Measurements from ENCODE around the gene VPS13D. TPM values are rescaled to one million over a fixed set of nuclear protein-coding genes. Genes with fewer than 3 reads are reported as not detected.

The VPS13D gene
- total and polyA plus RNA-seq, 2 donors from 2014 or later, result 19.4 to 75.8 TPM

DNA sequence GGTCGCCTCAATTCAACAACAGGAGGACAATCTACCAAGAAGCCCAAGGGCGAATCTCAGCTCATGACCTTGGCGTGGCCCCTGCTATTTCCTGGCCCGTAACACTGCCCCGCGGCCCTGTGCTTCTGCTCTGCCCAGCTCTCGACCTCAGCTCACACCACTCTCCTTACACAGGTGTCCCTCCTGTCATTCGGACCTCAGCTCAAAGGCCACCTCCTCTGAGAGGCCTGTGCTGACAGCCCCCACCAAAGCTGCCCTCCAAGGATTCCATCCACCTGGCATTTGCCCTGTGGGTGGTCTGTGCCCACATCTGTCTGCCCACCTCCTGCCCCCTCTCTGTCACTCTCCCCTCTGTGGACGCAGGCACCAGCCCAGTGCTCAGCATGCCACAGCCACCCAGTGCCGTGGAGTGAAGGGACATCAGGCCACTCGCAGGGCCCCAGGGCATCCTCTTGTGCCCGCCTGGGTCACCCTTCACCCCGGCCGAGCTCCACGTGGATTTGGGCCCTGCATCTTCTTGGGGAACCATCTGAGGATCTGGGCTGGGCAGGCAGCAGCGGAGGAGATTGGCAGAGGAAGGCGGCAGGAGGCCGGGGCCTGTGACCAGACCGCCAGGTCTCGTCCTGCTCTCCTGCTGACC lies 317.9 kb downstream of the VPS13D start:
- Histone ChIP-seq H3K9me3 (ENCODE audit: control insufficient read depth in 2 of 3, insufficient read depth in 1 of 3, low read length in 3 of 3) (no peaks in the 10 kb centered on the region), H3K9ac (ENCODE audit: low read length in 3 of 3) (no peak overlapping the region), H3K27ac (ENCODE audit: low read depth in 2 of 2, low read length in 2 of 2) (no peak overlapping the region), H3K27me3 (ENCODE audit: control insufficient read depth, insufficient read depth, low read length) (no peaks in the 10 kb centered on the region), H3K4me3 (ENCODE audit: low read length in 3 of 3) (no peak overlapping the region), H3K4me1 (ENCODE audit: control insufficient read depth in 2 of 3, insufficient read depth in 2 of 3, low read depth in 1 of 3, low read length in 3 of 3) (peaks cover 2 to 8% (median 6%) of the 10 kb centered on the region in 3 donors), H3K36me3 (ENCODE audit: control insufficient read depth in 2 of 3, insufficient read depth in 3 of 3, low read length in 3 of 3) (no peaks in the 10 kb centered on the region)
- no peak for FAIRE-seq
- DNase-seq, result peak in 1 of 5 donors; percentile 45
- TF ChIP-seq, protein P1, sequence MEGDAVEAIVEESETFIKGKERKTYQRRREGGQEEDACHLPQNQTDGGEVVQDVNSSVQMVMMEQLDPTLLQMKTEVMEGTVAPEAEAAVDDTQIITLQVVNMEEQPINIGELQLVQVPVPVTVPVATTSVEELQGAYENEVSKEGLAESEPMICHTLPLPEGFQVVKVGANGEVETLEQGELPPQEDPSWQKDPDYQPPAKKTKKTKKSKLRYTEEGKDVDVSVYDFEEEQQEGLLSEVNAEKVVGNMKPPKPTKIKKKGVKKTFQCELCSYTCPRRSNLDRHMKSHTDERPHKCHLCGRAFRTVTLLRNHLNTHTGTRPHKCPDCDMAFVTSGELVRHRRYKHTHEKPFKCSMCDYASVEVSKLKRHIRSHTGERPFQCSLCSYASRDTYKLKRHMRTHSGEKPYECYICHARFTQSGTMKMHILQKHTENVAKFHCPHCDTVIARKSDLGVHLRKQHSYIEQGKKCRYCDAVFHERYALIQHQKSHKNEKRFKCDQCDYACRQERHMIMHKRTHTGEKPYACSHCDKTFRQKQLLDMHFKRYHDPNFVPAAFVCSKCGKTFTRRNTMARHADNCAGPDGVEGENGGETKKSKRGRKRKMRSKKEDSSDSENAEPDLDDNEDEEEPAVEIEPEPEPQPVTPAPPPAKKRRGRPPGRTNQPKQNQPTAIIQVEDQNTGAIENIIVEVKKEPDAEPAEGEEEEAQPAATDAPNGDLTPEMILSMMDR (IDR thresholded peaks at IDR 0.05; ENCODE audit: borderline replicate concordance, extremely low read depth, insufficient read depth), result no peak
- intact Hi-C loops (cut with DNase I), result no loop called here

DNA sequence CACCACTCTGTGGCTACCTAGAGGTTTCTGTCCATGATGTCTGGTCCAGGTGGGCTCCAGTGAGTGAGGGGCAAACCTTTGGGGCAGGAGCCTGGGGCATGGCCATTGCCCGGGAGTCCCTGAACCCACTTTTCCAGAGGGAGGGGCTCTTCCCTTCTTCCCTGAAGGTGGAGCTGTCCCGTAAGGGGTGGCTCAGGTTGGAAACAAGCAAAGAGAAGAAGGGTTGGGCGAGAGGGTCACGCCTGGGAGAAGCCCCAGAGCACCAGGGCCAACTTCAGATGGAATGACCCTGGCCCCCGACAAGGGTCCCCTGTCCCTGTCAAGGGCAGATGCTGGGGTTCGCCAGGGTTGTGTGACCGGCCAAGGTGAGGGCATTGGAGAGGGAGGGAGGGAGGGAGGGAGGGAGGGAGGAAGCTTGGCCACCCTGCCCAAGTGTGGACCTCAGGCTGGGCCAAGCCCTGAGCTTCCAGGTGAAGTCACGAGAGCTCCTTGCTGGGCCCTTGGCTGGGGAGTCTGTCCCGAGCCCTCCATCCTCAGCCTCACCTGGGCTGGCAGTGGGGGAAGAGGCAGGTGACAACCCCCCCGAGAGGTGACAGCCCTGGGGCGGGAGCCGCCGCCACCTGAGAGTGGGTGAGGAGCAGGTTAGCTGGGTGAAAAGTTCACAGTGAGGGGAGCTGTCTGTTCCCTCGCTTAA lies 318.6 kb downstream of the VPS13D start:
- TF ChIP-seq, protein P1 (IDR thresholded peaks at IDR 0.05; ENCODE audit: borderline replicate concordance, extremely low read depth, insufficient read depth), result no peak
- intact Hi-C loops (cut with DNase I), result no loop called here
- Histone ChIP-seq H3K27me3 (ENCODE audit: control insufficient read depth, insufficient read depth, low read length) (no peaks in the 10 kb centered on the region), H3K27ac (ENCODE audit: low read depth in 2 of 2, low read length in 2 of 2) (peak overlapping the region in 1 of 2 donors; percentile 67), H3K4me1 (ENCODE audit: control insufficient read depth in 2 of 3, insufficient read depth in 2 of 3, low read depth in 1 of 3, low read length in 3 of 3) (peaks cover 2 to 14% (median 6%) of the 10 kb centered on the region in 3 donors), H3K9ac (ENCODE audit: low read length in 3 of 3) (no peak overlapping the region), H3K4me3 (ENCODE audit: low read length in 3 of 3) (no peak overlapping the region), H3K36me3 (ENCODE audit: control insufficient read depth in 2 of 3, insufficient read depth in 3 of 3, low read length in 3 of 3) (no peaks in the 10 kb centered on the region), H3K9me3 (ENCODE audit: control insufficient read depth in 2 of 3, insufficient read depth in 1 of 3, low read length in 3 of 3) (no peaks in the 10 kb centered on the region)
- peak in 1 of 5 donors; percentile 74 for DNase-seq
- FAIRE-seq, result no peak

DNA sequence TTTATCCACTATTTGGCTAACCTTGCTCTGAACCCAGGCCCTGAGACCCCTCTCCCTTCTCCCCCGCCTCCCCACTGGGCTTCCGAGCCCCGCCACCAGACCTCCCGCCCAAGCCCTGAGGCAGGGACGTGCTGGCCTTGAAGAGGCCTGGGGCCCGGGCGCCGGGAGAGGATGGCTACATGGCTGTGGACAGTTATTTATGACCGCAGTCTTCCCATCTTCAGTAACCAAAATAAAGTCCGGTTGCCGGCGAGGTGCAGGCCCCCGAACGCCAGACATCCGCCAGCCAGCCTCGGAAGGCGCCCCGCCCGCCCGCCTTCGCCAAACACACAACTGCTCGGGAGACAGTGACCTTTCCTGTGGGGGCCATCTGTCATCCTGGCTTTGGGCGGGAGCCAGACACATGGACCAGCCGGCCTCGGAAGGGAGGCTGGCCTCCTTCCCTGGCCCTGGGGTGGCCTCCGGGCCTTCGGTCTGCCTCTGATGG lies 319.2 kb downstream of the VPS13D start:
- Histone ChIP-seq H3K27ac (ENCODE audit: low read depth in 2 of 2, low read length in 2 of 2) (peak overlapping the region; percentile 67 to 82), H3K27me3 (ENCODE audit: control insufficient read depth, insufficient read depth, low read length) (no peaks in the 10 kb centered on the region), H3K4me3 (ENCODE audit: low read length in 3 of 3) (no peak overlapping the region), H3K4me1 (ENCODE audit: control insufficient read depth in 2 of 3, insufficient read depth in 2 of 3, low read depth in 1 of 3, low read length in 3 of 3) (peaks cover 2 to 14% (median 6%) of the 10 kb centered on the region in 3 donors), H3K36me3 (ENCODE audit: control insufficient read depth in 2 of 3, insufficient read depth in 3 of 3, low read length in 3 of 3) (no peaks in the 10 kb centered on the region), H3K9ac (ENCODE audit: low read length in 3 of 3) (no peak overlapping the region), H3K9me3 (ENCODE audit: control insufficient read depth in 2 of 3, insufficient read depth in 1 of 3, low read length in 3 of 3) (no peaks in the 10 kb centered on the region)
- peak; percentile 81 to 91 (median 88) for DNase-seq
- TF ChIP-seq, protein P1 (IDR thresholded peaks at IDR 0.05; ENCODE audit: borderline replicate concordance, extremely low read depth, insufficient read depth), result no peak
- intact Hi-C loops (cut with DNase I), result no loop called here
- no peak for FAIRE-seq

All from kidney (tissue), 14 donors.